GM12873 (cell line): ENCODE data around the gene FHIT.

Source experiments
- TF ChIP-seq, protein P1 (sequence below): IDR thresholded peaks from 2 replicates; pipeline ENCODE4 v1.5.1; 2012; ENCODE audit warnings: low read depth, mild to moderate bottlenecking, moderate library complexity, low read length, control low read depth; ENCODE audit not compliant: insufficient read depth; ENCODE audit errors: missing control alignments

Gene FHIT

DNA sequence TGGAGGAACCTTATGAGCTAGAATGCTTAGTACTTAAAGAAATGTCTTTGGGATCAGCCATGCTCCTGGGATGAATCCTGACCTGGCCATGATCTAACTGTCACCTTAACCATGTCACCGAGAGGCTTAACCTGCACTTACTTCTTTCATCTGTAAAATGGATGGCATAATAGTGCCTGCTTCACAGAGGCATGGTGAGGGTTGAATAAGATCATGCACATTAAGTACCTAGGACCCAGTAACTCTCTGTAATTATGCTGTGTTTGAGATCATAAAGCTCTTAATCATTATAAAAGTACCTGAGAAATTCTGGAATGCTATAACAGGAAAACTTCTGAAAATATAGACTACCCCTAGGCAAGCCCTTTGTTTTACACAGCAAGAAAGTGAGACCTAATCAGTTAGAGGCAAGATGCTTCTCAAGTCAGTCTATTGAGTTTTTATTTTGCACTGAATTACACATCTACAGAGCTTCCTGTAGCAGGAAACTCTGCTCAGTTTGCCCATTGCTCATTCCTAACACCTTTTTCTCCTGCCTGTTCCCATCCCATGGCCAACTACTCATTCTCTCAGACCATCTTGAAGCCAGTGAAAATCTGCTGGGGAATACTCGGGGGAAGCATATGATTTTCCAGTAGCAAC lies 1185.9 kb downstream of the FHIT start:
- TF ChIP-seq, protein P1, sequence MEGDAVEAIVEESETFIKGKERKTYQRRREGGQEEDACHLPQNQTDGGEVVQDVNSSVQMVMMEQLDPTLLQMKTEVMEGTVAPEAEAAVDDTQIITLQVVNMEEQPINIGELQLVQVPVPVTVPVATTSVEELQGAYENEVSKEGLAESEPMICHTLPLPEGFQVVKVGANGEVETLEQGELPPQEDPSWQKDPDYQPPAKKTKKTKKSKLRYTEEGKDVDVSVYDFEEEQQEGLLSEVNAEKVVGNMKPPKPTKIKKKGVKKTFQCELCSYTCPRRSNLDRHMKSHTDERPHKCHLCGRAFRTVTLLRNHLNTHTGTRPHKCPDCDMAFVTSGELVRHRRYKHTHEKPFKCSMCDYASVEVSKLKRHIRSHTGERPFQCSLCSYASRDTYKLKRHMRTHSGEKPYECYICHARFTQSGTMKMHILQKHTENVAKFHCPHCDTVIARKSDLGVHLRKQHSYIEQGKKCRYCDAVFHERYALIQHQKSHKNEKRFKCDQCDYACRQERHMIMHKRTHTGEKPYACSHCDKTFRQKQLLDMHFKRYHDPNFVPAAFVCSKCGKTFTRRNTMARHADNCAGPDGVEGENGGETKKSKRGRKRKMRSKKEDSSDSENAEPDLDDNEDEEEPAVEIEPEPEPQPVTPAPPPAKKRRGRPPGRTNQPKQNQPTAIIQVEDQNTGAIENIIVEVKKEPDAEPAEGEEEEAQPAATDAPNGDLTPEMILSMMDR: no peak

DNA sequence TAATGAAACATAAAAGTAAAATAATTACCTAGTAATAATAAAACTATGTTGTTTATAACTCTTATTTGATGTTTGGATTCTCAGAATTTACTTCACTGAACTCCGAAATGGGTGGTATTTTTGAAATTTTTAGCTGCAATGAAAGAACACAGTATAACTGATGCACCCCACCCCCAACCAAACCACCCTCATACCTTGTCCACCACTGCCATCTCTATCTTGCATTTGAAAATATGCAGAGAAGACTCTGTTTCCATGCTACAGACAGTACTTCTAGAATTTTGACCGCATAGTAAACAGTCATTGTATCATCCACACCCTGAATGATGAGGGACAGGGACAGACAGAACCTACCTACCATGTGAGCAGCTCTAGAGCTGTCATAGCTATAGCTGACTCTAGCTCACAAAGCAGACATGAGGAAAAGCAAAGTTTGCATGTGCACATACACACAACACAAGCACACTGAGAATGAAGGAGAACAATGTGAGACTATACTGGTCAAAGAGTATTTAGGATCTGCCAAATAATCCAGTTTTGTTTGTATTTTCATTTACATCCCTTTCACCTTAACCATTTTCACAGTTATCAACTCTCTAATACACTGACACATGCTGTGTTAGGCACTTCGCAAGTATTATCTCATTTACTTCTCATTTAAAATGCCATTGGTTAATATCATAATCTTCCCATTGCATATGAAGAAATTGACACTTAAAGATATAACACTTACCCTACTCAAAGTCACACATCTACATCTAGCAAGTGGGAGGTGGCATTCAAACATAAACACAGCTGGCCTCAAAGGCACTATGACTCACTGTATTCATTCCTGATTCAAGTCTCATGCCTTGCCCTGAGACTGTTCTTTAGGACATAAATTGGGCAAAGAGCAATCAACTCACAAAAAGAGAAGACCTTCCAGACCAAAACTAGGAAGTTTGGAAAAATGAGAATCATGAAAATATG lies 1186.8 kb downstream of the FHIT start:
- TF ChIP-seq, protein P1: no peak

DNA sequence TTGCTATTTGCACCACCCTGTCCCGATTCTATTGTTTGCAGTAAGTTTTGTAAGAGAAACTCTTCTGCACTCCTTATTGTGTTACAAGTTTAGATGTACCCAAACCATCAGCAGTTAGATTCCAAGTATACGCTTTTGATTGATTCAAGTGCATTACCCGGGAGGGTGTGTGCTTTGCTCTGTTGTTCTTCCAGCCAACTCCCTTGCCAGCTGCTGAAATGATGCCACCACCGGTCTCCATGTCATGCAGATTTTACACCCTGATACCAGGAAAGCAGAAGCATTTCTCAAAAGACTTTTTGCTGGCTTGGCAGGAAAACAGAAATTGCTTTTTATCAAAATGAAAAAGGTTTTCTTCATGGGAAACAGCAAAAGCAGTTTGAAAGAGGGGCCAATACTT lies 1194.8 kb downstream of the FHIT start:
- TF ChIP-seq, protein P1: no peak

DNA sequence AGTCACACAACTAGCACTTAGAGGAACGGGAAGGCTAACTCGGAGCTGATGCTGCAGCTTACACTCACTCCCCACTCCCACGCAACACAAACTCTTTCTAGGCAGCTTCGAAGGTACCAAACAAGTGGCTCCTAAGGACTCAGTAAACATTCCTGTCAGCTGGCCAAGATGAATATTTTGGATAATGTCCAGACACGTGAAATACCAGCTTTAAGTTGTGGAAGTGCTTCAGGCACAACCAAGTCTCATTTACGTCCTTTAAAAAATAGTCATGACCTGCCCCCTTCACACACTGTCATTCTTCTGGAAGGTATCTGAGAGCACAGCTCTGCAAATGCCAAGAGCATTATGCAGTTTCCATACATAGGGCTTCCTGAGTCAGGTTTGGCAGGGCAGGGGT lies 1195.5 kb downstream of the FHIT start:
- TF ChIP-seq, protein P1: no peak

DNA sequence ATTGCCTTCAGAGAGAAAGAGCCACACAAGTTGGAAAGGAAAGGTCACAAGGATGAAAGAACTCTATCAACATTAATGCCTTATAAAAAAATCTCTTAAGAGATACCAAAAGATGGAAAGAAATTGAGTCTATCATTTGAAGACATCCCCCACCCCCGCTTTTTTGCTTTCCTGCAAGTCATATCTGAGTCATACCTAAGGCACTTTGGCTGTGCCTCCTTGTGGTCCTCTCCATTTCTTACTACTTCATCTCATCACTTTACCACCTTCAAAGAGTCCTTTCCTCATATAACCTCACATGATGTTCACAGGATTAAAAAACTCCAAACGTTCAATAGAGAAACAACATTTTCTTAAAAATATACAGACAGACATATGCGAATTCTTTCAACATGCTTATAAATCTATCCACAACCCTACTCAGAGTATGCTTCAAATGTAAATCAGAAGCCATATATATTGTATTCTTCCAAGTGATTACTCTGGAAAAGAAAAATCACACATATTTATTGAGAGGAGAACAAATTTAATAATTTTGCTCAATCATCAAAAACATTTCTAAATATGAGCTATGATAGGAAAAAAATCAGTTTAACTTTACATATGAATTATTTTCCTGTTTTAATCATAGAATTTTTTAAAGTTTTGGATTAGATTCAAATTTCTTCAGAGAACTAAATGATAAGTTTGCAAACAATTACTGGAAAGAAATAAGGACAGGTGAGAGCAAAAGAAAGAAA lies 1197.6 kb downstream of the FHIT start:
- TF ChIP-seq, protein P1: no peak

DNA sequence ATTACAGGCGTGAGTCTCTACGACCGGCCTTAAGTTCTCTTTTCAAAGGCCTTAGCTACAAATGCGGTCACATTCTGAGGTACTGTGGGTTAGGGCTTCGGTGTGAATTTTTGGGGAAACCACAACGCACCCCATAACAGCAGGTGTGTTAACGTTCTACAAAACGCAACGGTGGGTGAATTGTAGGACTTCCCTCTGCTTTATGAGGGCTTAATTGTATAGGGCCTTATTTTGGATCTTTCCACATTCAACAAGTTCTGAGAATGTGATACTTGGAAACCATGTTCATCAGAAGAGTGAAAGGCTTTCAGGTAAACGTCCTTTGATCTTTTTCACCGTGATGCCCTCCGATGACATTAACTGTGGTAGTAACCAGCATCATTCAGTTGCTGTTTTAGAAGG lies 1202.8 kb downstream of the FHIT start:
- TF ChIP-seq, protein P1: no peak

DNA sequence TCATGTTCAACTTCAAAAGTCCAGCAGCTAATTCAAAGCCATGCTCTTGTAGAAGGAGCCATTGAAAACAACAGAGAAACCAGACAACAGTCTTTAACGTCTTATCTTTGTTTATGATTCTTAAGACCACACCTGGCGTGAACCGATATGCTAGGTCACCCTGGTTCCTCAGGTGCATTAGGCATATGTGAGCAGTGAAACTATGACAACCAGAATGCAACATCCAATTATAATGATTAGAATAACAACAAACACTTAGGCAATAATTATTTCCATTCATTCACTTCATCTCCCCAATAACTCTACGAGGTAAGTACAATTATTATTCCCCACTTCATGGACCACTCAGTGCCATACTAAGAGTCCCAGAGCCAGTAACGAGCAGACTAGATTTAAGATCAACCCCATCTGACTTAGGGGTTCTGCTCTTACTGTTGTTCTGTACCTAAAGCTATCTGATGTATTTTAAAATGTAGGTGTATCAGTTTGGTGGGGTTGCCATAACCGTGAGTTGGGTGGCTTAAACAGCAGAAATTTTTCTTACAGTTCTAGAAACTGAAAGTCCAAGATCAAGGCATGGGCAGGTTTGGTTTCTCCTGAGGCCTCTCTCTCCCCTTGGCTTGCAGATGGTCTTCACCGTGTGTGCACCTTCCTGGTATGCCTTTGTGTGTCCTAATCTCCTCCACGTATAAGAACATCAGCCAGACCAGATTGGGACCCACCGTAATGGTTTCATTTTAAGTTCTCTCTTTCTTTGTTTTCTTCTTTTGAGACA lies 1203.6 kb downstream of the FHIT start:
- TF ChIP-seq, protein P1: no peak
